Measurements from ENCODE around the gene BPIFB2.

The BPIFB2 gene

GRCh38 chr20:33023439-33024242 is 16.1 kb downstream of the BPIFB2 start:
- Mint-ChIP-seq H3K36me3 (ENCODE audit: low read depth) (no peaks in the 10 kb centered on the region), H3K4me3 (no peak overlapping the region), H3K4me1 (ENCODE audit: low read depth) (no peaks in the 10 kb centered on the region), H3K27me3 (ENCODE audit: low read depth) (no peaks in the 10 kb centered on the region), H3K27ac (no peak overlapping the region), H3K9me3 (no peaks in the 10 kb centered on the region)
- no peak for DNase-seq (ENCODE audit: low spot score)

DNA sequence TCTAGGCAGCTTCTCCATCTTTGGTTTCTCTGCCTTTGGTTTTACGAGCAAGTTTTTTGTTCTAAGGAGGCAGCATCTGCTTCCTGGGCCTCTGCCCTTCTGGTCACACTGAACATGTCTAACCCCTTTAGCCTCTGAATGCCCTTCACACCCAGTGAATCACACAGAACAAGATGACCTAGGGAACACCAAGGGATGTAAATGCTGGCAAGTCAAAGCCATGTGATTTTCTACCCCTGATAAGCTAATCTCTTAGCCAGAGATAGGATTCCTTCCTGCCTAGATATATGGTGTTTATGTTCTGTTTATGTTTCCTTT is 16.7 kb downstream of the BPIFB2 start:
- Mint-ChIP-seq H3K36me3 (ENCODE audit: low read depth) (no peaks in the 10 kb centered on the region), H3K4me1 (ENCODE audit: low read depth) (no peaks in the 10 kb centered on the region), H3K9me3 (no peaks in the 10 kb centered on the region), H3K27ac (no peak overlapping the region), H3K27me3 (ENCODE audit: low read depth) (no peaks in the 10 kb centered on the region), H3K4me3 (no peak overlapping the region)
- DNase-seq (ENCODE audit: low spot score) = no peak

- no peak for DNase-seq (ENCODE audit: low spot score)
Observed at GRCh38 chr20:33024609-33025317, 17.3 kb downstream of the BPIFB2 start.

DNA sequence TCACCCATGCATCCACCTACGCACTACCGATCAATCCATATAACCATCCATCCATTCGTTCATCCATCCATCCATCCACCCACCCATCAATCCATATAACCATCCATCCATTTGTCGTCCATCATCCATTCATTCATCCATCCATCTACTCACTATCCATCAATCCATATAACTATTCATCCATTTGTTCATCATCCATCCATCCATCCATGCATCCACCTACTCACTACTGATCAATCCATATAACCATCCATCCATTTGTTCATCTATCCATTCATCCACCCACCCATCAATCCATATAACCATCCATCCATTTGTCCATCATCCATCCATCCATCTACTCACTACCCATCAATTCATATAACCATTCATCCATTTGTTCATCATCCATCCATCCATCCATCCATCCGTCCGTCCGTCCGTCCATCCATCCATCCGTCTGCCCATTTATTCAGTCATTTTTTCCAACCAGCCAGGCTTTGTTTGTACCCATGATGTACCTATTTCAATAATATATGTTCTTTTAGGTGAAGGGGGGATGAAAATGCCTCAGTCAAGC is 17.9 kb downstream of the BPIFB2 start:
- Mint-ChIP-seq H3K36me3 (ENCODE audit: low read depth) (no peaks in the 10 kb centered on the region), H3K4me3 (no peak overlapping the region), H3K27me3 (ENCODE audit: low read depth) (no peaks in the 10 kb centered on the region), H3K27ac (no peak overlapping the region), H3K4me1 (ENCODE audit: low read depth) (no peaks in the 10 kb centered on the region), H3K9me3 (no peaks in the 10 kb centered on the region)
- no peak for DNase-seq (ENCODE audit: low spot score)

More at GRCh38 chr20:33024609-33025317, 17.3 kb downstream of the BPIFB2 start:
- Mint-ChIP-seq H3K36me3 (ENCODE audit: low read depth) (no peaks in the 10 kb centered on the region), H3K4me1 (ENCODE audit: low read depth) (no peaks in the 10 kb centered on the region), H3K27me3 (ENCODE audit: low read depth) (no peaks in the 10 kb centered on the region), H3K9me3 (no peaks in the 10 kb centered on the region), H3K4me3 (no peak overlapping the region), H3K27ac (no peak overlapping the region)

DNA sequence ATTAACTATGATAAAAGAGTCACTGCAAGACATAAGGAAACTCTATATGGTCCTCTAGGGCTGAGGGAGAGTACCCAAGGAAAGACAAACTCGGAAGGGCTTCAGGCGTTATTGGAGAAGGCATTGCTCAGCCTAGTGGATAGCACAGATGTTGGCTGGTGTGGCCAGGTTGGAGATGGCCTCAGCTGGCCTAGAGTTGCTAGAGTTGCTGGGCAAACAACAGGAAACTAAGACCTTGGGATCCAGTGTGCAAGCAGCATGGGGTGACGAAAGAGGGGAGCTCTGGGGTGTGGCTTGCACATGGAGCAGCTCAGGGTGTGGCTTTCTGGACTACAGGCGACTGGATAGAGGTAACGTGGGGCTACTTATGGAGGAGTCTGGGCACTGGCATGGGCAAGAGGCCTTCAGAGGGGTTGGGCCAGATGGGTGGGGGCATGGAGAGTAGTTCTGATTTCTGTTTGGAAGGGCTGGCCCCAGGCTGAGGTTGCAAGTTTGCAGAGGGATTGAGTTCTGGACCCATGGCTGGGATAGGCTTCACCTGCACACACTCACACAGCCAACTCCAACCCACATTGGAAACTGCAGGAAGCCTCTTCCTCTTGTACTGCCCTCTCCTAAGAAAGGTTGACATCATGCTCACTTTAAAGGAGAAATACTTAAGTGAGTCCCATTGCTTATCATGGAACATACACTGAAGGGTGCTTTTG is 18.7 kb downstream of the BPIFB2 start:
- Mint-ChIP-seq H3K9me3 (no peaks in the 10 kb centered on the region), H3K4me1 (ENCODE audit: low read depth) (no peaks in the 10 kb centered on the region), H3K4me3 (no peak overlapping the region), H3K27ac (no peak overlapping the region), H3K36me3 (ENCODE audit: low read depth) (no peaks in the 10 kb centered on the region), H3K27me3 (ENCODE audit: low read depth) (no peaks in the 10 kb centered on the region)
- DNase-seq (ENCODE audit: low spot score) = no peak

DNA sequence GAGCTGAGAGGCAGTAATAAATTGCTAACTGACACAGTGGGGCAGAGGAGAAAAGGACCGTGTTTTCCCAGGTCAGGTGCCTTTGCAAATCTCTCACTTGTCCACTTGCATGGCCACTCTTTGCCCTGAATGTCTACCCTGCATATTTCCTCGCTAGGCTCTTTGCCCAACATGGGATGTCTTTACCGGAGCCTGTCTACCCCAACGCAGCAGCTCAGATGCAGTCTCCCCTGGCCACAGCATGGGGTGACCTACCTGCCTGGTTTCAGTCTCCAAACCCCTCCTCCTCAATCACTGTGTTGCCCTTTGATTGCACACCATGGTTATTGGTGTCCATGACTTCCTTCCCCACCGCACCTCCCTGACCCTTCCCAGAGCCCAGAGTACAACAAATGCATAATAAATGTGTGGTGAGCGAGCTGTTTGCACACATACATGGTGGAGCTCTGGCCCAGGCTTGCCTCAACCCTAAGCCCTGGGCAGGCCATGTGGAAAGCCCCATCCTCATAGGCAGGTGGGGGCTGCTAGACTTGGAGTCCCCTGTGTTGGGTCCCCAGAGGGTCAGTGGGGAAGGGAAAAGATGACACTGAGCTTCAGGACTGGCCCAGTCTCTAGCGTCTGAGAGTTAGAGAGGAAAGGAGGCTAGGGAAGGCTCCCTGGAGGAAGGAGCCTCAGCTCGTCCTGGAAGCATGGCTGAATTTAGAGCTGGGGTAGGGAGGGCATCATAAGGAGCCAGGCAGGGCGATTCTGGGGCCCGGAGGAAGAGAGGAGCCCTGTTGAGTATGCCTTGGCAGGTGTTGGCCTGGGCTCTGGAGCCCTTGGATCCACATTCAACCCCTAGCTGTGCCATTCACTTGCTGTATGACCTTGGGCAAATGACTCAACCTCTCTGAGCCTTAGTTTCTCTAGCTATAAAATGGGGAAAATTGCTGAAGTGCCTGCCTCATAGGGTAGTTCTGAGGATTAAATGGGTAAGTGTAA is 19.6 kb downstream of the BPIFB2 start:
- no peaks in the 10 kb centered on the region for H3K9me3 Mint-ChIP-seq
- H3K27ac Mint-ChIP-seq = no peak overlapping the region
- H3K4me3 Mint-ChIP-seq = no peak overlapping the region
- no peaks in the 10 kb centered on the region for H3K36me3 Mint-ChIP-seq (ENCODE audit: low read depth)
- DNase-seq (ENCODE audit: low spot score) = no peak
- H3K27me3 Mint-ChIP-seq (ENCODE audit: low read depth) = no peaks in the 10 kb centered on the region
- no peaks in the 10 kb centered on the region for H3K4me1 Mint-ChIP-seq (ENCODE audit: low read depth)

DNA sequence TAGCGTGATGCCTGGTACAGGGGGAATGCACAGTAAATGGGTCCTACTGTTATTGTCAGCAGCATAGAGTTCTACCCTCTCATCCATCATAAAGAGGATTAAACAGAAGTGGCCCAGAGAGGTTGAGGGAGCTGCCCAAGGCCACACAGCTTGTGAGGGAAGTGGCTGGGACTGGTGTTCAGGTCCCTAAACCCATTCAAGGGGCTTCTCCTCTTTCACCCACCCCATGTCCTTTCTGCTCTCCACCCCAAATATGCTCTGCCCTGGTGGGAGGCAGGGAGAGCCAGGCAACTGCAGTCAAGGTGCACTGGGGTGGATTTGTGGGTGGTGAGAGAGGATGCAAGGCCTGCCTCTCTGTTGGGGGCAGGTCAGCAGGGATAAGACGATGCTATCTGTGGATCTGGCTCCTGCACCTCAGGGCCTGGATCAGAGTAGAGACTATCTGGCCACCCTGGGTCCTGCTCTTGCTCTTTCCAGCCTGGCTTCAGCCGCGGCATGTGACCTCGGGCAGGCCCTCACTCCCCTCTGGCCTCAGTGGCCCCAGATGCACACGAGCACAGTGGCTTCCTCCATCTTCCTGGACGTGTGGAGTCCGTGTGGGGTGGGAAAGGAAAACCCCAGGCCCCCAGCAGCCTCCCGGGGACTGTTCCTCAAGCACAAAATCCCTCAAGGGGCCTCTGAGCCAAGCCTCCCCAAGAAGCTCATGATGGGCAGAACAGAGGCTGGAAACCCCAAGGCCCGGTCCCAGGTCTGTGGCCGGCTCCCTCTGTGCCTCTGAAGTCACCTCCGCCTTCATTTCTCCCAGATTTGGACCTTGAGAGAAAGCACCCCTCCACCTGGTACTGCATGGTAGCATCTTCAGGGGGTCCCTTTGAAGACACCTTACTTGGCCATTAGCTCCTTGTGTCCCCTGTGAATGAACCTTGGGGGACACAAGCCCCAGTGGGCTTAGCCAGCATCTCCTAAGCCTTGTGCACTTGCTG is 20.6 kb downstream of the BPIFB2 start:
- Mint-ChIP-seq H3K9me3 (no peaks in the 10 kb centered on the region), H3K4me3 (no peak overlapping the region), H3K27ac (no peak overlapping the region), H3K4me1 (ENCODE audit: low read depth) (no peaks in the 10 kb centered on the region), H3K27me3 (ENCODE audit: low read depth) (no peaks in the 10 kb centered on the region), H3K36me3 (ENCODE audit: low read depth) (no peaks in the 10 kb centered on the region)
- DNase-seq (ENCODE audit: low spot score) = no peak

DNA sequence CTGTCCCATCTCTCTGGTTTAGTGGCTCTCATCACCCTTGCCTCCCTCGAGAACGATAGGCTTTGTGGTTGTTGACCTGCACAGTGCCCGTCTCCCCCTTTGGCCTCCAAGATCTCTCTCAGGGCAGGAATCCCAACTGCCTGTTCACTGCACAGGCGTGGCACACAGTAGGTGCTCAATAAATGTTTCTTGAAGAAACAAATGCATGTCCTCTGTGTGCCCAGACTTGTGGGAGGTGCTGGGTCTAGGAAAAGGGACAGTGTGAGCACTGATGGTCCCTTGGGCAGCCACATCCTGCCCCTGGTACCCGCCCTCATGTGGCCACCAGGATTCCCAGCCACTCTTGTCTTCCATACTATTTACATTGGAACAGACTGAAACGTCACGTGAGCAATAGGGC is 21.4 kb downstream of the BPIFB2 start:
- no peaks in the 10 kb centered on the region for H3K9me3 Mint-ChIP-seq

DNA sequence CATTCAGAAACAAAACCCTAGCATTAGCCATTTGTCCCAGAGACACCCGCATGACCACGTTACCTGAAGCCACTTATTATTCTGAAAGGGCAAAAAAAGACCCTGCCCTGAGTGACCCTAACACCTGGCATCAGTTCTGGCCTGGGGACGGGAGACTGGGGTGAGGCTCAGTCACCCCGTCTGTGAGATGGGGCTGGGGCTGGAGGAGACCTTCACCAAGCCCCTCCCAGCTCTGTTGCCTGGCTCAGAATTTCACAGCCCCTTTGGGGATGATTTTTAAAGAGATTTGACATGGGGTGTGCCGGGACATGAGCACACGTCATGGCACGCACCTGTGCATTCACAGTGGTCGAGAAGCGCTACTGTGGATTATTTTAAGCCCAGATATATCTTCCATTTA is 22.6 kb downstream of the BPIFB2 start:
- Mint-ChIP-seq H3K9me3 (no peaks in the 10 kb centered on the region), H3K36me3 (ENCODE audit: low read depth) (no peaks in the 10 kb centered on the region), H3K4me1 (ENCODE audit: low read depth) (no peaks in the 10 kb centered on the region), H3K27me3 (ENCODE audit: low read depth) (no peaks in the 10 kb centered on the region), H3K27ac (no peak overlapping the region), H3K4me3 (no peak overlapping the region)
- DNase-seq (ENCODE audit: low spot score) = no peak

More for the DNA sequence above, 21.4 kb downstream of the BPIFB2 start:
- Mint-ChIP-seq H3K27ac (no peak overlapping the region), H3K27me3 (ENCODE audit: low read depth) (no peaks in the 10 kb centered on the region), H3K4me1 (ENCODE audit: low read depth) (no peaks in the 10 kb centered on the region), H3K4me3 (no peak overlapping the region), H3K36me3 (ENCODE audit: low read depth) (no peaks in the 10 kb centered on the region)
- DNase-seq (ENCODE audit: low spot score) = no peak

DNA sequence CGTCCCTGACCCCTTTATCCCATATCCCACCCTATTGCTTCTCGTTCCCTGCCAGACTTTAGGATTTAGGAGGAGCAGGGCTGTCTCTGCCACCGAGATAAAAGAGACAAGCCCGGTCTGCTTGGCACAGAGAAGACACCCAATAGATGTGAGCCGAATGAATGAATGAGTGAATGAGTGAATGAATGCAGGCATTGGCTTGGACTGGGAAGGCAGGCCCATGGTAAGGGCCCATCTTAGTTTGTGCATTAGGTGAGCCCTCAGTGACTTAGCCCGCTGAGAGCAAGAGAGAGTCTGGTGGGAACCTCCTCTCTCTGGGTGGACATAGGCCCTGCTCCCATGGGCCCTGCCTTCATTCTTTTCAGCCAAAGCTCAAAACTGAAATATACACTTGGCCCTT is 23.1 kb downstream of the BPIFB2 start:
- Mint-ChIP-seq H3K4me3 (no peak overlapping the region), H3K9me3 (no peaks in the 10 kb centered on the region), H3K36me3 (ENCODE audit: low read depth) (no peaks in the 10 kb centered on the region), H3K4me1 (ENCODE audit: low read depth) (no peaks in the 10 kb centered on the region), H3K27me3 (ENCODE audit: low read depth) (no peaks in the 10 kb centered on the region), H3K27ac (no peak overlapping the region)
- DNase-seq (ENCODE audit: low spot score) = no peak

- no peak for DNase-seq (ENCODE audit: low spot score)
- H3K27me3 Mint-ChIP-seq (ENCODE audit: low read depth) = no peaks in the 10 kb centered on the region
- H3K4me1 Mint-ChIP-seq (ENCODE audit: low read depth) = no peaks in the 10 kb centered on the region
- H3K27ac Mint-ChIP-seq = no peak within 1 kb of the TSS
- H3K36me3 Mint-ChIP-seq (ENCODE audit: low read depth) = no peaks in the 10 kb centered on the region
- H3K4me3 Mint-ChIP-seq = no peak within 1 kb of the TSS
- H3K9me3 Mint-ChIP-seq = no peaks in the 10 kb centered on the region
Observed at GRCh38 chr20:33031531-33031930, 24.0 kb downstream of the BPIFB2 start, which contains the start of gene BPIFB6. Gene BPIFB6 (plus strand): TSS chr20:33031648. CDS start chr20:33031648, 0 bp downstream.

GRCh38 chr20:33032555-33032954 is 25.1 kb downstream of the BPIFB2 start:
- H3K27me3 Mint-ChIP-seq (ENCODE audit: low read depth) = no peaks in the 10 kb centered on the region
- no peak overlapping the region for H3K4me3 Mint-ChIP-seq
- no peak overlapping the region for H3K27ac Mint-ChIP-seq
- no peaks in the 10 kb centered on the region for H3K9me3 Mint-ChIP-seq
- H3K4me1 Mint-ChIP-seq (ENCODE audit: low read depth) = no peaks in the 10 kb centered on the region
- no peak for DNase-seq (ENCODE audit: low spot score)
- H3K36me3 Mint-ChIP-seq (ENCODE audit: low read depth) = no peaks in the 10 kb centered on the region

Data from T-helper 2 cell treated with Interferon-gamma antibody and Interleukin-4, amounts not matched to agents 5 μg/mL and 100 μg/mL, for 36 hours (primary cell).